HUES64 (cell line): ENCODE measurements around the gene WDR72.

ENCODE experiments used
- H3K27ac ChIP-seq: 2 replicates; pipeline ENCODE4 v1.7.0; 2013; ENCODE audit warnings: low read depth, low read length, inconsistent platforms
- H3K27me3 ChIP-seq: 2 replicates; pipeline ENCODE4 v1.6.1; 2013; ENCODE audit warnings: mild to moderate bottlenecking, low read length; ENCODE audit not compliant: insufficient read depth
- H3K36me3 ChIP-seq: 2 replicates; pipeline ENCODE4 v1.6.1; 2013; ENCODE audit warnings: mild to moderate bottlenecking, low read length; ENCODE audit not compliant: insufficient read depth
- H3K4me1 ChIP-seq: 2 replicates; pipeline ENCODE4 v1.6.1; 2013; ENCODE audit warnings: mild to moderate bottlenecking, low read length, moderate library complexity; ENCODE audit not compliant: insufficient read depth
- H3K4me3 ChIP-seq: 2 replicates; pipeline ENCODE4 v1.5.1; 2013; ENCODE audit warnings: mild to moderate bottlenecking, low read length, moderate library complexity
- H3K9ac ChIP-seq: 2 replicates; pipeline ENCODE4 v1.6.1; 2013; ENCODE audit warnings: mild to moderate bottlenecking, low read depth, low read length
- H3K9me3 ChIP-seq: 2 replicates; pipeline ENCODE4 v1.6.1; 2013; ENCODE audit warnings: low read depth, low read length; ENCODE audit not compliant: insufficient read depth
- WGBS: fragments of 150-250, 120-280 bp; methylation state at CpG from one replicate; pipeline ENCODE4 v1.1.7; 2013; ENCODE audit warnings: missing lambda C conversion rate; 5-methylcytosine and 5-hydroxymethylcytosine counted together

The WDR72 gene

DNA sequence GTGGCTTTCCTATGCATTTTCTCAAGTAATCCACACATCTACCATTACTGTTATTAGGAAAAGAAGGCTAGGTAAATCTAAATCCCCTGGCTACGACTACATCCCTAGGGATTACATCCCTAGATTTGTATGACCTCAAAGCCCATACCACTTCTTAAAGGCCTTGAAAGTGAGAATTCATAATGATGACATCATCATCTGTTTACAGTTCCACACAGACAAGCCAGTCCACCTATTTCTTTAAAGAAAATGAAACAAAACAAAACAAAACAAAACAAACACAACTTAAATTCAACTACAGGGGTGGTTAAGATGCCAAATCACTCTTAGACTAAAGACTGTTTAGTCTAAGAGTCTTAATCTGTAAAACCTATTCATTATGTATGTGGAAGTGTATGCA is 5.7 kb downstream of the WDR72 start:
- 83% methylated on average over 1 of the region's 1 CpG for WGBS
- H3K27me3 ChIP-seq: peaks cover 13% of the 10 kb centered on the region
- no peaks in the 10 kb centered on the region for H3K36me3 ChIP-seq
- no peak overlapping the region for H3K27ac ChIP-seq
- no peak overlapping the region for H3K4me3 ChIP-seq
- H3K9me3 ChIP-seq: no peaks in the 10 kb centered on the region
- no peak overlapping the region for H3K9ac ChIP-seq
- H3K4me1 ChIP-seq: no peaks in the 10 kb centered on the region

DNA sequence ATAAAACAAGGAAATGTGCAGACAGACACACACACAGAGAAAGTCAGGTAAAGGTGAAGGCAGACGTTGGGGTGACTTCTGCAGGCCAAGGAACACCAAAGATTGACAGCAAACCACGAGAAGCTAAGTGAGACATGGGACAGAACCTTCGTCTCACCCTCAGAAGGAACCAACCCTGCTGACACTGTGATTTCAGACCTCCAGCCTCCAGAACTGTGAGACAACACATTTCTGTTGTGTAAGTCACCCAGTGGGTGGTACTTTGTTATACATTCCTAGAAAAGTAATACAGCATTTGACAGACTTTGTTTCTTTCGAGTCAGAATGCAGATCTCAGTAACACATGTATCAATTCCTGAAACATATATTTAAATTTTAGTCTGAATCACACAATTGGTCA is 7.1 kb downstream of the WDR72 start:
- Histone ChIP-seq H3K36me3 (no peaks in the 10 kb centered on the region), H3K4me1 (no peaks in the 10 kb centered on the region), H3K9ac (no peak overlapping the region), H3K4me3 (no peak overlapping the region), H3K9me3 (no peaks in the 10 kb centered on the region), H3K27ac (no peak overlapping the region), H3K27me3 (no peaks in the 10 kb centered on the region)
- WGBS: 93% methylated on average over 4 of the region's 4 CpGs

DNA sequence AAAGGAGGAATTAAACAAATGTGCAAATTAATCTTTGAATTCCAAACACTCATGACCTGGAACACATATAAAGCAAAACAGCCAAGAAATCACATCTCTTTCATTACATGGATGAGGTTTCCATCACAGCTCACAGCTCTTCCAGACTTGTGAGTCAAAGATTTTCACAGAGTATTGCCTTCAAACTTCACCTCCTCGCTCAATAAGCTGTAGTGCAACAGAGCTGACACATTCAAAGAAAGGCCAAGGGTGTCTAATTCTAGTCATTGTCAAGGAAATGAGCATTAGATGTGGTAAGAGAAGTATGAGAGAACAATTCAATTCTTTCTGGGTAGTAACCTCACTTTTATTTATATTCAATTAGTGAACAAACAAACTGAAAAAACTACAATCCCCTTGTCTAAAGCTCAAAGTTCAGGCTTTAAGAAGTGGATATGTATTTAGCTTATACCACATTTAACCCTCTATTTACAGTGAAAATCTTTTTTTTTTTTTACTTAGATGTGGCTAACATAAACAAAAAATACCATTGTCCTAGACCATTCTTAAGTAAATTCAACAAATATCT is 11.9 kb downstream of the WDR72 start:
- 75% methylated on average over 1 of the region's 1 CpG for WGBS
- Histone ChIP-seq H3K9ac (no peak overlapping the region), H3K27ac (no peak overlapping the region), H3K4me3 (no peak overlapping the region), H3K4me1 (no peaks in the 10 kb centered on the region), H3K27me3 (no peaks in the 10 kb centered on the region), H3K9me3 (no peaks in the 10 kb centered on the region), H3K36me3 (no peaks in the 10 kb centered on the region)

DNA sequence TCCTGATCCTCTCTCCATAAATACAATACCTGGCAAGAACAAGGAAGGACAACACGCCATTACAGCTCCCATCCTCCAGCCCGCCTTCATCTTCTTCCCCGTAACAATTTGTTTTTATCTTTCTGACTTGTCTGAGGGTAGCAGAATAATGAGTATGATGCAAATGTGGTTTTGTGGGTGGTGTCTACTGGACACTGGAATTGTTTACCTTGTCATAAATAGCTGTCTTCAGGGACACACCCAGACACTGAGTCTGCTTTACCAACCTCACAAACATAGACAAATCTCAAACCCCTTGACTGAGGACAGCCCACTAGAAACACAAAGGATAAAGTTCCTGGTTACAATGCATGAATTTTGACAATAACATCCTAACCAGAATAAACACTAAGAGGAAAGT is 13.4 kb downstream of the WDR72 start:
- 88% methylated on average over 3 of the region's 3 CpGs for WGBS

DNA sequence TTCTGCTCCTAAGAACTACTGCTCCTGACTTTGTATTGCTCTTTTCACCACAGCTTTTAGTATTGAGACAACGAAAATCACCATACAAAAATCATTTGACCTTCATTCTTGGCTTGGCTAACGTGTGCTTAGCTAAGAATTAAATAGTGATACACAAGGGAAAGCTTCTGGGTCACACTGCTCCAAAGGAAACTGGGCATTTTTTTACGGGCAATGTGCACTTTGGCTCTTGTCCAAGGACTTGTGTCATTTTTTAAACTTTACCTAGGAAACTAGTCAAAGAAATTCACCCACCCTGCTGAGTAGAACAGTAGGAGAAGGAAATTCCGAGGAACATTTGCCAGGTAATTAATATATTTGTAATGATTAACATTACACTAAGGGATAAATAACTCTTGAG is 19.8 kb downstream of the WDR72 start:
- H3K27me3 ChIP-seq: no peaks in the 10 kb centered on the region
- H3K27ac ChIP-seq: no peak overlapping the region
- H3K36me3 ChIP-seq: no peaks in the 10 kb centered on the region
- 90% methylated on average over 3 of the region's 4 CpGs for WGBS
- no peak overlapping the region for H3K9ac ChIP-seq
- no peaks in the 10 kb centered on the region for H3K4me1 ChIP-seq
- H3K4me3 ChIP-seq: no peak overlapping the region
- H3K9me3 ChIP-seq: no peaks in the 10 kb centered on the region

More for the DNA sequence above, 13.4 kb downstream of the WDR72 start:
- Histone ChIP-seq H3K27ac (no peak overlapping the region), H3K27me3 (no peaks in the 10 kb centered on the region), H3K9me3 (no peaks in the 10 kb centered on the region), H3K9ac (no peak overlapping the region), H3K4me1 (no peaks in the 10 kb centered on the region), H3K4me3 (no peak overlapping the region), H3K36me3 (no peaks in the 10 kb centered on the region)

DNA sequence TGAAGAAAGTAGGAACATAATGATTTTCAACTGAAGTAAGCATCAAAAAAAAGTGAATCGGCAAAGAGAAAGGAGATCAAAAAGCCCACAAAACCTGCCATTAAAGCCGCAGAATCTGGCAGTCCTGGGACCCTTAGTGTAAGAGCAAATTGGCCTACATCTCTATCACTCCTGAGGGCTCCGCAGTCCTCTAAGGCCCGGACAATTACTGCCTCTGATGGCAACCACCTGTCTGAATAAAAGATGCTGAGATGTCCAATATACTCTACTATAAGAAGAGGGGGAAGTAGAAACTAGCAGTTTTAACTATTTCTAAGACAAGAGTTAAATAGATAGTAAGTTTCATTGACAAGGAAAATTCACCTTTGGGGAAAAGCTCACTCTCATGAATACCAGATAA is 20.3 kb downstream of the WDR72 start:
- Histone ChIP-seq H3K9me3 (no peaks in the 10 kb centered on the region), H3K27ac (no peak overlapping the region), H3K4me1 (no peaks in the 10 kb centered on the region), H3K36me3 (no peaks in the 10 kb centered on the region), H3K4me3 (no peak overlapping the region), H3K9ac (no peak overlapping the region), H3K27me3 (no peaks in the 10 kb centered on the region)
- WGBS: 94% methylated on average over 4 of the region's 4 CpGs

DNA sequence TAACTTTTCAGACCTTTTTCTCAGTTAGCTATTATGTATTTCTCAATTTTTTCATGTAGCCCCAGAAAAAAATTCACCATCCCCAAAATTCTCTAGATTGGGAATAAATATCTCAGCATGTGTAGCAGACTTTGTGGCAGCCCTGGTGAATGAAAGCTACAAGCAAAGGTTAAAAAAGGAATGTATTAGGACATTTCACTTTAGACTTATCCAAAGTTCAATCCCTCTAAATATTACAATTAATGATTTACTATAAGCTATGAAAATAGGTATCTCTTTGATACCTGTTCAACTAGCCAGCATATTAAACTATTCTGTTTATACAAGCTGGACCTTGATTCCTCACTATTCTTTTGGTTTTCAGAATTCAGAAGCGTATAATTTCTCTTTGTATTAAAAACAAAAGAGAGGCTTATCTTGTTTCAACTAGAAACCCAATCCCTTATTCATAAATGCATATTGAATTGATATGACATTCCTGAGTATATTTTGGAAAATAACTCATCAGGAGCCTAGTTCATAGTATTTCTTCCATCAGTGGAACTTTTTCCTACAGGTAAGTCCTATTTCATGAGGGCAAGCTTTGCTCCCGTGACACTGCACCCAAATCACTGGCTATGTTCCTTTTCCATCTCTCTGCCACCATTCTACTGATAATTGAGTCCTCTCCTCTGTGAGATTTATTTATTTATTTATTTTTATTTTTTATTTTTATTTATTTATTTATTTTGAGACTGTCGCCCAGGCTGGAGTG is 38.0 kb downstream of the WDR72 start:
- no peak overlapping the region for H3K27ac ChIP-seq
- H3K9me3 ChIP-seq: no peaks in the 10 kb centered on the region
- H3K4me3 ChIP-seq: no peak overlapping the region
- H3K36me3 ChIP-seq: no peaks in the 10 kb centered on the region
- no peak overlapping the region for H3K9ac ChIP-seq
- H3K4me1 ChIP-seq: no peaks in the 10 kb centered on the region
- H3K27me3 ChIP-seq: no peaks in the 10 kb centered on the region
- 94% methylated on average over 3 of the region's 3 CpGs for WGBS

DNA sequence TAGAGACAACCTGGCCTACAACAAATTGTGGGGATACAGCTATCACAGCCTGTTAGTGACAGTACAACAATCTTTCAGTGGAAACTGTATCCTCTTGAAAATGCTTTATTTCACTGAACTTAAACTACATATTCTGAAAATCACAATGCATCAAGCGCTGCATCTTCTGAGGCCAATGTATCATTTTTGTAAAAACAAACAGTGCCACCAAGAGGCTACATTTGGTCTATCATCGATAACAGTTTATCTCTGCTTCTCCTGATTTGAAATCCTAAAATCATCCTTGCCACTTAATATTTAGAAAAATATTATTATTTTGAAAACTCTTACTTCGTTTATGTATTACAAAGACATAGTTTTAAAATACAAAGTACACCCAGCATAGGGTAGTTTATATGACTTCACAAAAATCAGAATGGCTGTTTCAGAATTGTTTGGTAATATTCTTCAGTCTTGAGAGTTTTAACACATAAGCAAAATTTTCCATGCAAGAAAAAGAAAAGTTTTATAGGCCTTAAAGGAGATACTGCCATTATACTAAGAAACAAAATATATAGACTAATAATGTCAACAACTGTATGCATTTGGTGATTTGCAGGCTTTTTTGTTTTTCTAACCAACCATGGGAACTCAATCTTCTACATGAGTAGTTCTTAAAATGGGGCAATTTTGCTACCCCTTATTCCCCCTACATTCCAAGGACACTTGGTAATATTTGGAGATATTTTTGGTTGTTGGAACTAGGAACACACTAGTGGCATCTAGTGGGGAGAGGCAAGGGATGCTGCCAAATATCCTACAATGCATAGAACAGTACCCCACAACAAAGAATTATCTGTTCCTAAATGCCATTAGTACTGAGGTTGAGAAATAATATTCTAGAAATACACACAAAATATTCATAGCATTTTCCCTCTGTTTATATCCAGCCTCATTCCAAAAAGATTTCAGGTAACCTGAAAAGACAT is 42.3 kb downstream of the WDR72 start:
- no peaks in the 10 kb centered on the region for H3K4me1 ChIP-seq
- no peak overlapping the region for H3K4me3 ChIP-seq
- no peak overlapping the region for H3K27ac ChIP-seq
- H3K9ac ChIP-seq: no peak overlapping the region
- no peaks in the 10 kb centered on the region for H3K9me3 ChIP-seq
- H3K36me3 ChIP-seq: no peaks in the 10 kb centered on the region
- WGBS: 35% methylated on average over 2 of the region's 3 CpGs
- no peaks in the 10 kb centered on the region for H3K27me3 ChIP-seq

DNA sequence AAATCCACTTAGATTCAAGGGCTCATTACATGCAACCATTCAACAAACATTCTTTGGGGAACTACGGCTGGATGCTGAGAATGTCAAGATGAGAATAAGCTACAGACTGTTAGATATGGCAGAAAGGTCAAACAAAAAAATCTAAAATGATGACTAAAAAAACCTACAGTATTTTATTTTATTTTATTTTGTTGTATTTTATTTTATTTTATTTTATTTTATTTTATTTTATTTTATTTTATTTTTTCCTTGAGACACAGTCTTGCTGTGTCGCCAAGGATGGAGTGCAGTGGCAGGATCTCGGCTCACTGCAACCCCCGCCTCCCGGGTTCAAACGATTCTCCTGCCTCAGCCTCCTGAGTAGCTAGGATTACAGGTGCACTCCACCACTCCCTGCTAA is 46.2 kb downstream of the WDR72 start:
- 98% methylated on average over 5 of the region's 6 CpGs for WGBS

DNA sequence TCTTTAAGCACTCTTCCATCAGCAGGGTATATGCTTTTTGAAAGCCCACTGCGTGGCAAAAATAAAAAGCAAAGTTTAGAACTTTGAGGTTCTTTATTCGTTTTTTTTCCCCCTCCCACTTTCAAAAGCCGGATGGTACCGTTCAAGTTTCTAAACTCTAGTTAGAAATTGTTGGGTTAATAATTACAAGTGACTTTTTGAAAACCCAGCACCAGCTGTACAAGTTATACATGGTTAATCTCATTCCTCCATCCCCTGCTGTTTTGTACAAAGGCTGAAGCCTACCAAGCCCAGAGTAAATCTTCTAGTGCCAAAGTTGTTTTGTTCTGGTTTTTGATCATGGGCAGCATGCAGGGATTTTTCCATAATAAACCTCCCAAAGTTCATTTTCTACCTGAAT is 48.6 kb downstream of the WDR72 start:
- H3K4me1 ChIP-seq: no peaks in the 10 kb centered on the region; the same call in 1 of the 2 replicates
- no peak overlapping the region for H3K4me3 ChIP-seq
- no peak overlapping the region for H3K9ac ChIP-seq
- H3K9me3 ChIP-seq: no peaks in the 10 kb centered on the region
- 97% methylated on average over 2 of the region's 4 CpGs for WGBS
- H3K27me3 ChIP-seq: no peaks in the 10 kb centered on the region
- no peak overlapping the region for H3K27ac ChIP-seq
- H3K36me3 ChIP-seq: no peaks in the 10 kb centered on the region

More for the DNA sequence above, 46.2 kb downstream of the WDR72 start:
- Histone ChIP-seq H3K4me3 (no peak overlapping the region), H3K27ac (no peak overlapping the region), H3K27me3 (no peaks in the 10 kb centered on the region), H3K4me1 (no peaks in the 10 kb centered on the region; the same call in 1 of the 2 replicates), H3K9me3 (no peaks in the 10 kb centered on the region), H3K36me3 (no peaks in the 10 kb centered on the region), H3K9ac (no peak overlapping the region)

DNA sequence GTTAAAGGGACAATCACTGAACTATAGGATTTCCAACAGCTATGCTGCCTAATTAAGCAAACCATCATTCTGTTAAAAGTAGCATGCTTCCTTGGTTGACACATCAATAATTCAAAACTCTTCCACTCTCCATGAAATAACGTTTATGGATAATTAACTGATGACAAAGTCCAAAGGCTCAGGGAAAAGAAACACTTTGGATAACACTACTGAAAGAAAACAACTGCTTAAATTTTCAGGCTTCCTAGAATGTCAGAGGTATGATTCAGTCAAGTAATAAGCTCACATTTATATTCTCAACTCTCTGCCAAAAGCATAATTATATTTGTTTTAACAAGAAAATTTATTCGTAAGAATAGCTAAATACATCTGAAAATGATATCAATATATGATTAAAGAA is 49.6 kb downstream of the WDR72 start:
- no peak overlapping the region for H3K27ac ChIP-seq

More for the DNA sequence above, 49.6 kb downstream of the WDR72 start:
- H3K4me3 ChIP-seq: no peak overlapping the region
- H3K4me1 ChIP-seq: no peaks in the 10 kb centered on the region; the same call in 1 of the 2 replicates
- H3K36me3 ChIP-seq: no peaks in the 10 kb centered on the region
- WGBS: 100% methylated on average over 1 of the region's 2 CpGs
- H3K27me3 ChIP-seq: no peaks in the 10 kb centered on the region
- H3K9me3 ChIP-seq: no peaks in the 10 kb centered on the region
- H3K9ac ChIP-seq: no peak overlapping the region
